Activated CD8-positive, alpha-beta memory T cell treated with anti-CD3 and anti-CD28 coated beads, Interleukin-2, amount 50 U/mL, for 24 hours (primary cell): ENCODE data around the gene BIN1.

Experiments used
- DNase-seq: peaks from one replicate; pipeline ENCODE4 v3.0.0-alpha.2; 2020; ENCODE audit errors: extremely low read depth

The BIN1 gene

DNA sequence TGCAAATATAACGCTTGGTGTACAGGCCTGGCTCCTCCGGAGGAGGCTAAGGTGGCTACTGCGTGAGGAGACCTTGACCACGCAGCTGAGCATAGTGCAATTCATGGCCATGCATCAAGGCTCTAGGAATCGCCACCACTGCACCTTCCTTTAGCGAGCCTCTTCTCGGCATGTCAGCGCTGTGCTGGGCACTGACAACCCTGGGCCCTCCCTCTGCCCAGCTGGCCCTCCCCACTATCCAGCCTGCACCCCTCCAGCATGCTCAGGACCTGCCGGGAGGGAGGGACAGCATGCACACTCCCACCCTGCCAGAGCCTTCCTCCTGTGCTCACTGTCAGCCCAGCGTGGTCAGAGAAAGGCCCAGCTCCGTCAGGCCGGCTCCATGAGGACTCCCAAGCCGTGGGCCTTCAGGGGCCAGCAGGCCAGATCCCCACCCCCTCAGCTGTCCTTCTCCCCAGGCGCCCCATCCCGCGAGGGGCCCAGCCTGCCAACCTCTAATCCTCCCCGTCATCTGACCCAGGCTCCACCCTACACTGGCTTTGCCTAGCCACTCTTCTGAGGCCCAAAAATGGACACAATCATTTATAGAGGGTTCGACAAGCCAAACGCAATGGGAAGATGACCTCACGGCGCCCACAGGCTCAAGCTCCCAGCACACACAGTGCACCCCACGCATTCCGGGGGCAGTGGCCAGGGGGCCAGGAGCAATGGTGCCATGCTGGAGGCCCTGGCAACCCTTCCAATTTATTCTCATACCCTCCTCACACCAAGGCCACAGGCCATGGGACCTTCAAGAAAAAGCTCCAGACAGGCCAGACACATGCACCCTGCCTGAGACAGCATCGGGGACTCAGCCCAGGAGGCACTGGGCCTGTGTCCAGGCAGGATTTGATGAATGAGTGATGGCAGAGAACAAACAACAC is 3.5 kb downstream of the BIN1 start:
- no peak for DNase-seq

DNA sequence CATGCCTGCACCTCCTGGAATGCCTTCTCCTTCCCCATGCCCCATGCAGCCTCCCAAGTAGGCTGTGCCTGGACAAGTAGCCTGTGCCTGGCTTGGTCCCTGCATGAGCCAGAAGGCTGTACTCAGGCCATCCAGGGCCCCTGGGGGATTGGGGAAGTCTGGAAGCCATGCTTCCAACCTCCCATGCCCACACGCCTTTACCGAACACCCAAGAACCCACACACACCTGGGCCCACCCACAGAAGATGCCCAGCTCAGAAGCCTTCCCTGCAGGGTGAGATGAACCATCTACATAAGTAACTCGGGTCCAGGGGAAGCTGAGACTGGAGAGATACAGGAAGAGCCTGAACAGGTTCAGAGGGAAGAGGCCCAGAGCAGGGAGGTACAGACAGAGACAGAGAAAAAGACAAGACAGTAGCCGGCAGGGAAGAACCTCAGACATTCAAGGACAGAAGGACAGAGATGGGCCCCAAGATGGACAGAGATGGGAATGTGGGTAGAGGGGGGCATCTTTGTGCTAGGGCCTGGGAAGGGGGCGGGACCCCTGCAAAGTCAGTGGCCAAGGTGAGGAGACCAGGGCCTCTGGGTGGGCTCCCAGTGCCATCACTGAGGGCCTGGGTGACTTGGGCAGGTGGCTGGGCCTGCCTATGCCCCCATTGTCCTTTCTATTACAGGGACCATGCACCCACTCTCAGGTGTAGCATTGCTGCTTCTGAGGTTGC is 4.3 kb downstream of the BIN1 start:
- DNase-seq = no peak

DNA sequence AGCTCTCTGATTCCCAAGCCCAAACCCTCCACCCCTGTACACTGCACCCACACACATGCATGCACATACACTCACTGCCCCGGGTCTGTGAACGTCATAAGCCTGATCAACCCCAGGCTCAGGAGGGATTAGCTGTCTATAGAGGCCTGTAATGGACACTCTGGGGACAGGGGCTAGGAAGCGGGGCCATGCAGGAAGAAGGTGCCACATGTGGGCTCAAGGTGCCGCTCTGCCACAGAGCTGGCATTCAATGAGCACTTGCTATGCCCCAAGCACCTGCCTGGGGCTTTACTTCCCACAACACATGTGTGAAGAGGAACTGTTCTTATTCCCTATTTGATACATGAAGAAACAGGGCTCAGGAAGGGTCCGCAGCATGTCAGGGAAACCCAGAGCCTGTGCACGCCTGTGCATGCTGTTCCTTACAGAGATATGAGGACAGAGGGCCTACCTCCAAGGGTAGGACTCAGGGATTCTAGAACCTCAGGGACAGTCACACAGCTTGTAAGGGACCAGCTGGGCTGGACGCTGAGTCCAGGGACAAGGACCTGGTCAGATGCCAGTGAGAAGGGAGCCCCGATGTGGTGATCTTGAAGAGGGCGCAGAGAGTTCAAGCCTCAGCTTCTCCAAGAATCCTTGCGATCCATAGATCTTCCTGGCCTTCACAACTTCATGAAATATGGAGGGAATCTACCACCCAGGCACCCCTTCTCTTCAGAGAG is 5.0 kb downstream of the BIN1 start:
- DNase-seq = no peak

DNA sequence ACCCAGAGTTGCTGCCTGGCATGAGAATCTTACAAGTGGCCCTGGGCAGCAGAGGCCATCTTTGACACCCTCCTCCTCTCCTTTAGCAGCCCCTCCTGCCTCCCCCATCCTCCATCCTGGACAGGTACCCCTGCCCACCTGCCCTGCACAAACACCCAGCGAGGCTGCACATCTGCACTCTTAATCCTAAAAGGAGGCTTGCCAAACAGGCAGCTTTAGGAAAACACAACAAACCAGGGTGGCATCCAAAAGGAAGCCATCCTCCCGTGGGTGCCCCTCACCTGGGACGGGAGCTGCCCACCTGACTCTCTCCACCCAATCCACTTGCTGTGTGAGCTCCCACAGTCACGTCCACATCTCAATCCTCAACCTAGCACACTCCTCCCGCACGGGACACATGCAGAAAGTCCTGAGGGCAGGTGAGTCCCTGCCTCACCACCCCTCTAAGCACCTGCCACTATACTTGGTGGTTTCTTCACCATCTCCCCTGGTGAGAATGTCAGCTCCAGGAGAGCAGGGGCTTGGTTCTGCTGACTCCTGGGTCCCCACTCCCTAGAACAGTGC is 5.8 kb downstream of the BIN1 start:
- DNase-seq = no peak

DNA sequence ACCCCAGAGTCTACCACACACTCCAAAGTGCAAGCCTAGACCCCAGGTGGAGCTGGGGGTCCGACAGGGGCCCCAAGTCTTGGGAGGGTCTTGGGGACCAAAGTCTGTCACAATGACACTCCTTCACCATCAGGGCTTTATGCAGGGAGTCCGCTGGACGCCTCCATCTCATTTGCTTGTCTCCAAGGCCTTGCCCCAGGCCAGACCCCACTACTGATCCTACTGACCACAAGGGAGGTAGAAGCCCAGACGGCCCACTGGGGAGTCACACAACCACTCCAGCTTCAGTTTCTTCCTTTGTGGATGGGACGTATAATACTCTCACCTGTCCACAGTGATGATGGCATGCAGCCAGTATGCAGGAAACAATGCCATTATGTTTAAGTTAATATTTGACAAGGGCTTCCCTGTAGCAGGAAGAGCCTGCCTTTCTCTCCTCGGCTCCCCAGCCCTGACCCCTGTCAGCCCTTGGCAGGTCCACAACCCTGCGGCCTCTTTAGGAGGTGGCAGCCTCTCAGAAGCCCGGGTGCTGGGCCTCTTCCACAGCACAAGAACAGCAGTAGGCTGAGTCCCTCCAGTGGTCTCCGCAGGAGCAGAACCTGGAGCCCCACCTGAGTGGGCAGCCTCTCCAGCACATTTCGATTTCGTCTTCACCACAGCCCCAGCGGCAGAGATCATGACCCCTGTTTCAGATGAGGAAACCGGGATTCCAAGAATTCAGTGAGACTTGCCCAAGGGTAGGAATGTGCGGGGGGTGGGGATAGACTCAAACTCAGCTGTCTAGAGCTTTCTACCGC is 6.5 kb downstream of the BIN1 start:
- no peak for DNase-seq

DNA sequence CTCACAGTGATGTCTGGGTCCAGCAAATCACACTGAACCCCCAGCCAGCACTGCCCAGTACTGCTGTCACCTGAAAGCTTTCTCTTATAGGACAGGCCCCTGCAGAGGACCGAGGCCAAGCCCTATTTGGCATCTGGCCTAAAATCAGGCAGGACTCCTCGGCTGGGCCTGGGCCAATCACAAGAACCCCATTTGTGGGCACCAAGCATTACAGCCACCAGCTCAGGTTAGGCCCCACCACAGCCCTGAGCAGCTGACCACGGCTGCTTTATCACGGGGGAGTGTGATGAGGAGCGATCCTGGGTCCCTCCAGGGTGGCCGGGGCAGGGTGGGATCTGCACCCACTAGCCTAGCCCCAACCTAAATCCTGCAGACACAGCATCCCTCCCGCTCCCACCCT is 8.2 kb downstream of the BIN1 start:
- DNase-seq = no peak

DNA sequence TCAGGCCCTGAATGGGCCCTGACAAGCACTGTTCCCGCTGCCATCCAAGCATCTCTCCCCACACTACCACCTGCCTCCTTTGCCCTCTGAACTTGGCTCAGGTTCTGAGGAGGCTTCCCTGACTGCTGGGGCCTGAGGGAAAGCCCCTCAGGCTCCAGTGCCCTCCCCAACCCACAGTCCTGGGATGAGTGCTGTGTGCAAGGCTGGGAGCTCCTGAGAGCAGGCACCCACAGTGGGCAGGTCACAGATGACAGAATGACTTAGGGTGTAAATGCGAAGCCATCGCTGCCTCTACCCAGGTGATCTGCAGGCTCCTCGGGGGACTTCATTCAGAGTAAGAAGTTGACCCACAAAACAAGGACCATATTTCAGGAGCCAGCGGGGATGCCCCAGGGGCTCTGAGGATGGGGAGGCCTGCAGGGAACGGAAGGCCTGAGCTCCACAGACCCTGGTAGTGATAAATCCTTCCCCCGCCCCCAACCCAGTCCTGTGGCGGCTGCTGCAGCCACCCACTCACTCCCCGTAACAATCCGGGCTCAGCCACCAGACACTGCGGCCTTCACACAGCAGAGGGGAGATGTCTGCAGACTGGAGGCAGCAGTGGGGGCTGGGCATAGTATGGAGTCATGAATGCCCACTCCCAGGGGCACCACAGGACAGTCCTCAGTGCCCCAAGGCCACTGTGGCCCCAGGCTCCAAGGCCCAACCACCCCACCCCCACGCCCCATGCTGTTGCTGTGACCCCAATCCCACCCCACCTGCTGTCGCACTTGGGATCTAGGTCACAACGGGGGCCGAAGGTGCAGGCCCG is 8.9 kb downstream of the BIN1 start:
- DNase-seq = no peak

DNA sequence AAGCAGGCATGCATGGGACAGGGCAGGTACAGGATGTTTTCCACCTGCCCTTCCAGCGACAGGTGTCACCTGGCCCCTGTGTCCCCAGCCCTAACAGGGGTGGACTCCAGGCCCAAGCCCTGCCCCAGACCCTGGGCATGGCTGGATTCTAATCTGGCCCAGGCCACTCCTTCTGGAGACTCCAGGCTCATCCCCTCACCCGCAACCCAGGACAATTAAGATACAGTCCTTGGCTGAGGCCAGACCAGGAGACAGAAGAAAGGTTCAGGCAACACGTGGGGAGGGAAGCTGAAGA is 9.5 kb downstream of the BIN1 start:
- no peak for DNase-seq

DNA sequence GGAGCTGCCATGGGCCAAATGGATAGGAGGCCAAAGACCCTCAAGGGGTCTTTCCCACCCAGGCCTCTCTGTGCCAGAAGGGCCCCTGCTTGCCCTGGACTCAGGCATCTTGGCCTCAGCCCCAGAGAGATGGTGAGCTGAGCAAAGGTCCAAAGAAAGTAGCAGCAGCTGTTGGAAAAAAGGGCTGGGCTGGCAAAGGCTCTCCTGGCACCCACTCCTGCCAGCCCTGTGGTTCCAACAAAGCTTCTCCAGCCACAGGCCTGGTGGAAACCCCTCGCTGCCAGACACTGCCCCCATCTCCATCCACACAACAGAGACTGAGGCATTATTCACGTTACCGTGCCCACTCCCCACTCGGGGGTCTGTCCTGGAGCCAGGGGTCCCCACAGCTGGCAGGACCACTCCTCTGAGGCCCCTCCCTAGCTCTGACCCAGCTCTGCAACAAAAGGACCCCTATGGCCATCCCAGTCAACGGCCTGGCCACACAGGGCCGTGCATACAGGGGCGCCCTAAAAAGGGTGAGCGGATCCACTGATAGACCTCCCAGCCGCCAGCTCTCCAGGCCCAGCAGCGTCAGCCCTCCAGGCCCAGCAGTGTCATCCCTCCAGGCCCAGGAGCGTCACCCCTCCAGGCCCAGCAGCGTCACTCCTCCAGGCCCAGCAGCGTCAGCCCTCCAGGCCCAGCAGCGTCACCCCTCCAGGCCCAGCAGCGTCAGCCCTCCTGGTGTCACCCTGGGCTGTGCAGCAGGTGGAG is 10.1 kb downstream of the BIN1 start:
- DNase-seq = no peak

DNA sequence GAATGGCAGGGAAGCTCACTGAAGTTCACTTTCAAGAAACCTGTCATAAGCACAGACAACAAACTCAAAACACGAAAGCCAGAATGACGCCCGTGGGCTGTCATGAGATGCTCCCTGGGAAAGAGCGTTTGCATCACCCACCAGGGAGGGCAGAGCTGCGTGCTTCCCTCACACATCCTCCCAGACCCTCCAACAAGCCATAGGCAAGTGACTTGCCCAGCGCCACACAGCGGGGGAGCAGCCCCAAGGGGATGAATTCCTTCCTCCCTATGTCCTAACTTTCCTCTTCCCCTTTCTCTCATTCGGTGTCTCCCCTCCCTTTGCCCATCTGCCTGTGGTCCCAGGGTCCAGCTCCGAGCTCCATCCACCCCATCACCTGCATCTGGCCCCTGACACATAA is 10.7 kb downstream of the BIN1 start:
- no peak for DNase-seq

DNA sequence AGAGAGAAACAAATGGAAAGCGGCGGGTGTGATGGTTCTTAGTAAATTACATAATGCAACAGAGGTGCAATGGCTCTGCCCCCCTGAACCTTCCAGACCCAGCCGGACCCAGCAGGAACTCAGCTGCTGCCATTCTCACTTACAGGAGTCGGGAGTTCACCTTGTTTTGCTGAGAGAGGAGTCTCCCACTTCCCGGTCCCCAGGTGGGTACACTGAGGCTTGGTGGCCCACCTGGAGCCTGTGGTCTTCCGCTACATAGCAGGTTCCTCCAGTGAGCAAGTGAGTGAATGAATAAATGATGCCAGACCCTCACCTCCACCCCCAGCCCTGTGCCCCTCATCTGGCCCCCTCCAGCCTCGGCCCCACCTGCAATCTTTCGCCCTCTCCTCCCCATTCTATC is 11.2 kb downstream of the BIN1 start:
- DNase-seq = no peak

DNA sequence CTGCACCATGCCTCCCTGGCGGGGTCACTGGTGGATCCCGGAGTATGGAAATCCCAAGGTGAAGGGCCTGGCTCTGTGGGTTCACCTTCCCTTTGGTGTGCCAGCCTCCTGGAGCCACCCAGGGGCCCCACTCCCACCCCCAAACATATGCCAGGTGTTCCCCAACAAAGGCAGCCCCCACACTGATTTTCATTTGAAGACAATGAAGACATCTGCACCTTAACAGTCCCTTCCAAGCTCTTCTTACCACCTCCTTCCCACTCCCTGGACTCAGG is 11.7 kb downstream of the BIN1 start:
- DNase-seq = no peak

DNA sequence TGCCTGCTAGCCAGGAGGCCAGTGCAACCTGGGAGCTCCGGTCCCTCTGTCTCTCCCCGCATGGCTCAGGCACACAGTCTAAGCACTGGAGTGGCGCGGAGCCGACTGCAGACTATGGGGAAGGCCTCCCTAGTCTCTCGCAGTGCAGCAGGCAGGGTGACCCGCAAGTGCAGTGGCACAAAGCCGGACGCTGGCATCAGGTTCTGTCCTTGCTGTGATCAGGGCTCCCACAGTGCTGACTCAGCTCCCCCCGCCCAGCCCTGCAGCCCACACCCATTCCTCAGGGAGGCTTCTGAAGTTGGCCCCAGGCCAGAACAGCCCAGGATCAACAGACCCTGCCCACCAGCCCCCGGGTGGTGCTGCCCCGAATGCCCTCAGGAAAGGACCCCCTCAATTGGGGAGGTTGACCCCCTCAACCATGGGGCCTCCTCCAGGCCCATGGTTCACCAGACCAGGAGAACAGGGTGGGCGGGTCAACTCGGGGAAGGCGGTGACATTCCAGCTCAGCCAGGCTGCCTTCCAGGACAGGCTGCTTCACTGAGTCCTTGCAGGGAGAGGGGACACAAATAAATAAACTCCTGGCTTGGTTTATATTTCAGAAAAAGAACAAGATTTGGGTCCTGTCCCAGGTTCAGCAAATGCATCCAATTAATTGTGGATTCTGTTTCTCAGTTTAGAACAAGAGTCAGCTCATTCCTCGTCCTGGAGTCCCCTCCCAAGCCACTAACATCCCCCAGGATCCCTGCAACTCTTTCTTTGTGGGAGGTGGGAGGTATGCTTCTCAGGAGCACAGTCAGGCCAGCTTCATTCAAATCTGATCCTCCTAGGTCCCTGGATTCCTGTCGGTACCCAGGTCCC is 12.2 kb downstream of the BIN1 start:
- no peak for DNase-seq

DNA sequence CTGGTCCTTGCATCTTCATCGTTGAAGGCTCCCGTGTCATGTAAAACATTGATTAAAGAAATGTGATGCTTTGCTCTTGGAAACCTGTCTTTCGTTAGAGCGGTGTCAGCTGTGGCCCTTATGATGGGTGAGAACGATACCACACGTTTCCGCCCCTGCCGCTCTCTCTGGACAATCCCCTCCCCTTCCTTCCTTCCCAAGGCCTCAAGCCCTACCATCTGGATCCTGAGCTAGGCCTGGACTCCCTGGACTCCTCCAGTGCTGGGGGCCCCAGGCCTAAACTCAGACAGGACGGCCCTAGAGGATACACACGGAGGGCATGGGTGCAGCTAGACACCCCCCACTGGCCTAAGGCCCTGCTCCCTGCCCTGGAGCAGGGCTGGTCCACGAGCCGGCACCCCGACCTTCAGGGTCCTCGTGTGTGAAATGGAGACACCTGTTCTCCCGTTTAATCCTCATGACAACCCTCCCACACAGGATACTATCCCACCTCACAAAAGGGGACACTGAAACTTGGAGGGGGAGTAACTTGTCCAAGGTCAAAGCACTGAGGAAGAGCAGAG is 13.2 kb downstream of the BIN1 start:
- DNase-seq = no peak

DNA sequence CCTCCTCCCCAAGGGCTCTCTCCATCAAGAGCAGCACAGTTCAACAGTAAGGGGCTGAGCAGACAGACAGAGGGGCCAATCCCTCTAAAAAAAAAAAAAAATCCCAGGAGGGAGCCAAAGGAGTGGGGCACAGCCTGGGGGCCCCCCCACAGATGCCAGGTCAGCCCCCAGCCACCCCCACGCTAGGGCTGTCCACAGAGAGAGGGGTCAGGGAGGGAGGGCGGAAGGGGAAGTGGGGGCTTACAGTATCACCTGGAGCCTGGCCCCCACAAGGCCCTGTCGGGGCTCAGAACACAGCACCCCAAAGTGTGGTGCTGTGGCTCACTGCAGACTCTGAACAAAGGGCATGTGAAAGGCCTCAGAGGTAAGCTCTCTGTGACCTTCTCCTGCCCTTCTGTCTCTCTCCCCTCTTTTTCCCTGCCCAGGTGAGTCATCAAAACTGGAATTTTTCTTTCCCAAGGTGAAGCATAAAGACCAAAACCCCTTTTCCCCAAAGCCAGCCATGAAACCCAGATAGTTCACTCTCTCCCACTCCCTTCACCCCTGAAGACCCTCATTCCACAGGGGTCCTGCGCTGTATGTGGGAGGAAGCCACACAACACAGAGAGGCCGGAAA is 13.9 kb downstream of the BIN1 start:
- no peak for DNase-seq

DNA sequence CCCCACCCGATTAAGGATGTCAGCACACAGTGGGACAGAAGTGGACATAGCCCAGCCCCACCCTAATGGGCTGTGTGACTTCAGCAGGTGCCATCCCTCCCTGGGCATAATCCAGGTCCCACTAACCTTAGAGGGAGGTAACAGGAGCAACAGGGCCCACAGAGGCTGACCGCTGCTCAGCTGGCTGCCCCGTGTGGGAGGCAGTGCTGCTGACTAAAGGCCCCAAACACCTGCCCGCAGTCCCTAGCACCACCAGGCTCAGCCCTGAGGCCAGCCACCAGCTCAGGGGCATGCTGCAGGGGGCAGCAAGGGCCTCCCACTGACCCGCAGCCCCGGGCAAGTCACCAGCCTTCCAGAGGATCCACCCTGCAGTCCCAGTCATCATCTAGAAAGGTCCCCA is 14.6 kb downstream of the BIN1 start:
- no peak for DNase-seq

DNA sequence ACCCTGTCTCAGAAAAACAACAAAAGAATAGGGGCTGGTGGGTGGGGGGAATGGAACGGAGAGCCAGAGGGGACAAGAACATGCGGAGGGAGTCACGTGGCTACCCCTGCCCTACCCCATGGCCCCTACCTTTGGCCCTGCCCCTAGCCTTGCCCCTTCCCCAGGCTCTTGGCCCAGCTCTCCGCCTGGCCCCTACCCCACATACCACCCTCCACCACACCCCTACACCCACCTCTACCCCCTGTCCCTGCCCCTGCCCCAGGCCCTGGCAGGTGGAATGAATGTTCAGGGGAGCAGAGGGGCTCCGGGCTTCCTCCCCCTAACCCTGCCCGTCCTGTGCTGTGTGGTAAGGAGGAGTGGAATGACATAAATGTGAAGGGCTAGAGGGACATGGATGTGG is 15.1 kb downstream of the BIN1 start:
- DNase-seq = no peak

DNA sequence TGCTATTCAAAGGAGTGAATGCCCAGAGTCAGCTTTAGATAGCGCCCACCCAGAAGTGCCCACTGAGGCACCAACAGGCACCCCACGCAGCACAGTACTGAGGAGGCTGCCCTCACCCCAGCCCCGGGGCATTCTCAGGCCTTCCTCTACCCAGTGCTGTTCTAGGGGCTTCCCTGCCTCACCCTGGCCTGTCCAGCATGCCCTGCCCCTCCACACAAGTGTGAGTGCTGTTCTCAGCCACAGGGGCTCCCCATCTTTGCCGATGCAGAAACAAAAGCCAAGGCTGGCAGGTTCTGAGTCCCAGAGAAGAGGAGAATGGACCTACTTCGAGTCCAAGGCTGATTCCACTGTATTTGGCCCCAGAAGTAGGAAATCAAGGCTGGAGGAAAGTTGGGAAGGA is 15.8 kb downstream of the BIN1 start:
- DNase-seq = no peak
